Body of pancreas (tissue), 4 donors: Measurements from ENCODE around the gene ITGB6.

ENCODE experiments used
- POLR2A ChIP-seq, 3 donors: fragments of 450-650 bp; IDR thresholded peaks; one replicate each; pipeline ENCODE4 v1.6.1; 2016; ENCODE audit warnings: antibody characterized with exemption in 3 of 3, mild to moderate bottlenecking in 2 of 3
- TF ChIP-seq, protein P1 (sequence below), 7 experiments: fragments of 450-650 bp in 4 of 7; fragments of 200-600 bp in 3 of 7; sonication (generic) in 3 of 7; IDR thresholded peaks; one replicate each; pipeline ENCODE4 v1.5.1; 2016 to 2019; ENCODE audit warnings: antibody characterized with exemption in 7 of 7

- TF ChIP-seq, protein P1, sequence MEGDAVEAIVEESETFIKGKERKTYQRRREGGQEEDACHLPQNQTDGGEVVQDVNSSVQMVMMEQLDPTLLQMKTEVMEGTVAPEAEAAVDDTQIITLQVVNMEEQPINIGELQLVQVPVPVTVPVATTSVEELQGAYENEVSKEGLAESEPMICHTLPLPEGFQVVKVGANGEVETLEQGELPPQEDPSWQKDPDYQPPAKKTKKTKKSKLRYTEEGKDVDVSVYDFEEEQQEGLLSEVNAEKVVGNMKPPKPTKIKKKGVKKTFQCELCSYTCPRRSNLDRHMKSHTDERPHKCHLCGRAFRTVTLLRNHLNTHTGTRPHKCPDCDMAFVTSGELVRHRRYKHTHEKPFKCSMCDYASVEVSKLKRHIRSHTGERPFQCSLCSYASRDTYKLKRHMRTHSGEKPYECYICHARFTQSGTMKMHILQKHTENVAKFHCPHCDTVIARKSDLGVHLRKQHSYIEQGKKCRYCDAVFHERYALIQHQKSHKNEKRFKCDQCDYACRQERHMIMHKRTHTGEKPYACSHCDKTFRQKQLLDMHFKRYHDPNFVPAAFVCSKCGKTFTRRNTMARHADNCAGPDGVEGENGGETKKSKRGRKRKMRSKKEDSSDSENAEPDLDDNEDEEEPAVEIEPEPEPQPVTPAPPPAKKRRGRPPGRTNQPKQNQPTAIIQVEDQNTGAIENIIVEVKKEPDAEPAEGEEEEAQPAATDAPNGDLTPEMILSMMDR (IDR thresholded peaks at IDR 0.05): no peak
- TF ChIP-seq POLR2A (IDR thresholded peaks at IDR 0.05): no peak
These were observed 5.7 kb downstream of the ITGB6 start for GRCh38 chr2:160194351-160194750.
